Neuronal stem cell (in vitro differentiated cells): ENCODE results near the gene NUDT22.
"Not testable (repeated sequence)": the region's sequence is repeated elsewhere in the genome, so short reads cannot be mapped to it uniquely, and the experiment has no call there.

ENCODE experiments used
- DNase-seq: peaks from one replicate; pipeline ENCODE4 v3.0.0-alpha.2; 2013; ENCODE audit warnings: low spot score
- H2AFZ ChIP-seq: one replicate; pipeline ENCODE4 v1.6.1; 2013; ENCODE audit warnings: mild to moderate bottlenecking, low read length, inconsistent platforms
- H2AK5ac ChIP-seq: 2 replicates; pipeline ENCODE4 v1.6.1; 2013; ENCODE audit warnings: low read depth, mild to moderate bottlenecking, inconsistent platforms, low read length, moderate library complexity, mixed read lengths
- H2BK120ac ChIP-seq: 2 replicates; pipeline ENCODE4 v1.6.1; 2013; ENCODE audit warnings: low read depth, mild to moderate bottlenecking, inconsistent platforms, low read length, moderate library complexity, mixed read lengths
- H2BK12ac ChIP-seq: one replicate; pipeline ENCODE4 v1.6.1; 2013; ENCODE audit warnings: low read length, inconsistent platforms
- H2BK15ac ChIP-seq: 2 replicates; pipeline ENCODE4 v1.6.1; 2013; ENCODE audit warnings: mild to moderate bottlenecking, low read length, inconsistent platforms, mixed read lengths
- H2BK5ac ChIP-seq: one replicate; pipeline ENCODE4 v1.6.1; 2013; ENCODE audit warnings: inconsistent platforms, mild to moderate bottlenecking, low read length, moderate library complexity
- H3K14ac ChIP-seq: one replicate; pipeline ENCODE4 v1.6.1; 2013; ENCODE audit warnings: low read length, inconsistent platforms
- H3K18ac ChIP-seq: 2 replicates; pipeline ENCODE4 v1.6.1; 2013; ENCODE audit warnings: low read length, inconsistent platforms
- H3K23ac ChIP-seq: 2 replicates; pipeline ENCODE4 v1.6.1; 2013; ENCODE audit warnings: low read depth, mild to moderate bottlenecking, mixed read lengths, low read length, inconsistent platforms; ENCODE audit not compliant: poor library complexity
- H3K27ac ChIP-seq: replicated peaks from 3 replicates; pipeline ENCODE4 v1.5.1; 2013; ENCODE audit warnings: low read length, inconsistent platforms
- H3K27me3 ChIP-seq, 3 experiments: 2 replicates each; pipeline ENCODE4 v1.6.1; 2013; ENCODE audit warnings: low read length in 3 of 3, mild to moderate bottlenecking in 2 of 3, inconsistent platforms in 1 of 3, low read depth in 1 of 3, mixed read lengths in 1 of 3, moderate library complexity in 1 of 3; ENCODE audit not compliant: control insufficient read depth in 3 of 3, insufficient read depth in 3 of 3
- H3K36me3 ChIP-seq, 2 donors: replicated peaks in 1 of 2; 2 replicates each; pipeline ENCODE4 v1.6.1; 2013; ENCODE audit warnings: low read length in 2 of 2; ENCODE audit not compliant: control insufficient read depth in 2 of 2, insufficient read depth in 2 of 2
- H3K4ac ChIP-seq: 2 replicates; pipeline ENCODE4 v1.6.1; 2013; ENCODE audit warnings: inconsistent platforms, mild to moderate bottlenecking, low read length, moderate library complexity
- H3K4me1 ChIP-seq, 2 donors: 1 replicate in 1 of 2; 2 replicates in 1 of 2; pipeline ENCODE4 v1.6.1; 2013; ENCODE audit warnings: low read length in 2 of 2, low read depth in 1 of 2; ENCODE audit not compliant: control insufficient read depth in 2 of 2, insufficient read depth in 1 of 2
- H3K4me2 ChIP-seq: one replicate; pipeline ENCODE4 v1.6.1; 2013; ENCODE audit warnings: mild to moderate bottlenecking, low read length, inconsistent platforms; ENCODE audit not compliant: insufficient read depth, poor library complexity, severe bottlenecking
- H3K4me3 ChIP-seq, 2 donors: 2 replicates each; pipeline ENCODE4 v1.5.1; 2013; ENCODE audit warnings: low read length in 2 of 2, mild to moderate bottlenecking in 2 of 2, inconsistent platforms in 1 of 2, moderate library complexity in 1 of 2
- H3K79me1 ChIP-seq: one replicate; pipeline ENCODE4 v1.6.1; 2013; ENCODE audit warnings: low read depth, mild to moderate bottlenecking, inconsistent platforms, low read length, moderate library complexity
- H3K9ac ChIP-seq: one replicate; pipeline ENCODE4 v1.6.1; 2013; ENCODE audit warnings: mild to moderate bottlenecking, low read depth, low read length, inconsistent platforms; ENCODE audit not compliant: poor library complexity
- H3K9me3 ChIP-seq, 2 donors: replicated peaks in 1 of 2; 2 replicates each; pipeline versions ENCODE3 to v1.6.1; 2013; ENCODE audit warnings: low read length in 2 of 2, mild to moderate bottlenecking in 2 of 2, inconsistent platforms in 1 of 2, low read depth in 1 of 2, mixed read lengths in 1 of 2, moderate library complexity in 1 of 2; ENCODE audit not compliant: control insufficient read depth in 2 of 2, insufficient read depth in 1 of 2
- H4K8ac ChIP-seq: one replicate; pipeline ENCODE4 v1.6.1; 2013; ENCODE audit warnings: low read depth, mild to moderate bottlenecking, inconsistent platforms, low read length, moderate library complexity
- H4K91ac ChIP-seq: one replicate; pipeline ENCODE4 v1.6.1; 2013; ENCODE audit warnings: low read length, low read depth, mild to moderate bottlenecking, inconsistent platforms; ENCODE audit not compliant: poor library complexity
- WGBS, 2 donors: extraction: QIAGEN DNeasy Blood & Tissue Kit; methylation state at CpG; one replicate each; pipeline ENCODE4 v1.1.7; 2013; ENCODE audit warnings: missing lambda C conversion rate in 2 of 2, mixed read lengths in 1 of 2; ENCODE audit not compliant: insufficient read length in 2 of 2, insufficient replicate concordance in 1 of 2; ENCODE audit errors: extremely low coverage in 2 of 2; 5-methylcytosine and 5-hydroxymethylcytosine counted together

The NUDT22 gene

DNA sequence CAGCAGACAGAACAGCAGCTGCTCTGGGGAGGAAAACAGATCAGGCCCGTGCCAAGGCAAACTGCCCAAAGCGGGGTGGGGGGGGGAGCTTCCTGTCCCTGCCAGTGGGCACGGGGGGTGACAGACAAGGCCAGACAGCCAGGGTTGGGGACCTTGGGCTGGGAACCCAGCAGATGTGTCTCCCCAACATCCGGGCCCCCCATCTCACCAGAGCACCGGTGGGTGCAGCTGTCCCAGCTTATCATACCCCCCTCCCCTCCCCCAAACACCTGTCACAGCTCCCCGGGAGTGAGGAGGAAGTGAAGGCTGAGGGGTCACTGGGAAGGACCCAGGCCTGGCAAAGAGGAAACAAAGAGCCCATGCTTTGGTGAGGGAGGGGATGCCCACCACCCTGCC, 19.3 kb downstream of the NUDT22 start:
- peak overlapping the region; percentile 76 for H2BK5ac ChIP-seq
- peak overlapping the region; percentile 79 for H3K14ac ChIP-seq
- DNase-seq: no peak
- peak overlapping the region; percentile 70 to 94 for H3K4me3 ChIP-seq
- peaks cover 21 to 37% of the 10 kb centered on the region in 2 donors for H3K4me1 ChIP-seq
- H2BK120ac ChIP-seq: peak overlapping the region; percentile 52
- peak overlapping the region; percentile 98 for H2AK5ac ChIP-seq
- H3K4ac ChIP-seq: no peak overlapping the region
- H4K91ac ChIP-seq: no peak overlapping the region
- H2BK15ac ChIP-seq: no peak overlapping the region
- peak overlapping the region; percentile 84 for H3K4me2 ChIP-seq
- H4K8ac ChIP-seq: peak overlapping the region; percentile 86
- H3K27me3 ChIP-seq: no peaks in the 10 kb centered on the region
- peak overlapping the region; percentile 96 for H3K23ac ChIP-seq
- H2AFZ ChIP-seq: no peak overlapping the region
- WGBS, 2 donors: no CpG with 5 or more reads among the region's 6 CpGs
- peaks cover 21% of the 10 kb centered on the region for H3K79me1 ChIP-seq
- H3K18ac ChIP-seq: peak overlapping the region; percentile 92
- peaks cover 11 to 19% of the 10 kb centered on the region in 2 donors for H3K36me3 ChIP-seq
- H2BK12ac ChIP-seq: peak overlapping the region; percentile 97
- no peak overlapping the region for H3K27ac ChIP-seq
- H3K9me3 ChIP-seq: no peaks in the 10 kb centered on the region
- peak overlapping the region; percentile 95 for H3K9ac ChIP-seq

DNA sequence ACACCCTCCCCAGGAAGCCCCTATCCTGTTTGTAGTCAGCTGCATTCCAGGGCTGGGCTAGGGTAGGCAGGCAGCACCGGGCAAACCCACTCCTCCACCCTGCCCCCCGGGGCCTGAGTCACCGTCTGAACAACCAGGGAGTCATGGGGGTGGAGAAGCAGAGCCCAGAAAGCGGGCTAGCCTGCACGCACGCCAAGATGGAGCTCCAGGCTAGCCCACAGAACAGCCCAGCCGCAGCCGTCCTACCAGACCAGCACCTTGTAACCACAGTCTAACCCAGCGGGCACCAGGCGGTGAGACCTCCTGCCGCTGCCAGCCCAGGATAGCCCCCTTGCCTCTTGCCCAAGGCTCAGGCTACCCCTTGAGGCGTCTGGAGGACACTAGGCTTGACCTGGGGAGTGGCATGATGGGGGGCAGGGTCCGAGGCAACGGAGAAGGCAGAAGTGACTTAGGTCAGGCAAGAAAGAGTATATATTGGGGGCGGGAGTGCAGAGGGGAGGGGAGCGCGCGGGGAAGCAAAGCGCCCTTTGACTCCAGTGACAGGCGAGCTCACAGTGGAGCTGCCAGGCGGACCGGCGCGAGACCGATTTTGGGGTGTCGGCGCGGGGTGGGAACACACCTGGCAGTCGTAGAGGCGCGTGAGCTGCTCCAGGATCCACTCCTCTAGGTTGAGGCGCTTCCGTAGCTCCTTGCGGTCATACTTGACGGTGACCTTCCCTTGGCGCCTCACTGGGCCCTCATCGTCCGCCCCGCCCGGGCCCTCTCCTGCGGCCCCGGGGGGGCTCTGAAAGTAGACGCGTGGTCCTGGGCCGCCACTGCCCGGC, 19.9 kb downstream of the NUDT22 start:
- WGBS, 2 donors: no CpG with 5 or more reads among the region's 46 CpGs
- DNase-seq: no peak

DNA sequence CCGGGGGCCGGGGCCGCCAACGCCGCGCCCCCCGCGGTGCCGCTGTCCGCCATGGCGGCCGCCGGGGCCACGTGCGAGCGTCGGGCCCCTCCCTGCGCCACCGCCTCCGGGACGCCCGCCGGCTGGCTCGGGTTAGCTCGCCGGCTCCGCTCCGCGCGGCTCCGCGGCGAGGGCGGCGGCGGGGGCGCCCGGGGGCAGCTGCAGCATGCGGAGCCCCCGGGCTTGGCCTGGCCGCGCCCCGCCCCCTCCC, 20.5 kb downstream of the NUDT22 start:
- not testable (repeated sequence) for H3K14ac ChIP-seq, H3K4ac ChIP-seq, H2BK12ac ChIP-seq, H4K8ac ChIP-seq, H3K27ac ChIP-seq, H2BK5ac ChIP-seq, DNase-seq, H3K27me3 ChIP-seq, H3K18ac ChIP-seq, H4K91ac ChIP-seq, H3K9me3 ChIP-seq, H2AK5ac ChIP-seq, H2BK120ac ChIP-seq, H3K9ac ChIP-seq, H2BK15ac ChIP-seq, H3K23ac ChIP-seq
- Histone ChIP-seq H3K36me3 (peaks cover 11 to 19% of the 10 kb centered on the region in 2 donors), H3K4me1 (peaks cover 23 to 43% of the 10 kb centered on the region in 2 donors), H2AFZ (peak overlapping the region; percentile 63), H3K4me3 (peak overlapping the region; percentile 70 to 94), H3K79me1 (peaks cover 21% of the 10 kb centered on the region), H3K4me2 (peak overlapping the region; percentile 84)
- WGBS, 2 donors: no CpG with 5 or more reads among the region's 43 CpGs

More for the DNA sequence above, 19.9 kb downstream of the NUDT22 start:
- Histone ChIP-seq H2AK5ac (peak overlapping the region; percentile 98), H3K27me3 (no peaks in the 10 kb centered on the region), H4K8ac (peak overlapping the region; percentile 86), H3K4ac (peak overlapping the region; percentile 97), H2BK5ac (peak overlapping the region; percentile 76), H3K9me3 (no peaks in the 10 kb centered on the region), H3K4me3 (peak overlapping the region; percentile 70 to 94), H4K91ac (no peak overlapping the region), H3K4me2 (peak overlapping the region; percentile 84), H3K79me1 (peaks cover 21% of the 10 kb centered on the region), H3K9ac (peak overlapping the region; percentile 95), H3K36me3 (peaks cover 11 to 19% of the 10 kb centered on the region in 2 donors), H3K4me1 (peaks cover 23 to 41% of the 10 kb centered on the region in 2 donors), H2BK15ac (peak overlapping the region; percentile 47), H2AFZ (peak overlapping the region; percentile 63), H2BK12ac (peak overlapping the region; percentile 97), H2BK120ac (peak overlapping the region; percentile 52), H3K18ac (peak overlapping the region; percentile 92), H3K27ac (no peak overlapping the region), H3K23ac (peak overlapping the region; percentile 96), H3K14ac (peak overlapping the region; percentile 79)

DNA sequence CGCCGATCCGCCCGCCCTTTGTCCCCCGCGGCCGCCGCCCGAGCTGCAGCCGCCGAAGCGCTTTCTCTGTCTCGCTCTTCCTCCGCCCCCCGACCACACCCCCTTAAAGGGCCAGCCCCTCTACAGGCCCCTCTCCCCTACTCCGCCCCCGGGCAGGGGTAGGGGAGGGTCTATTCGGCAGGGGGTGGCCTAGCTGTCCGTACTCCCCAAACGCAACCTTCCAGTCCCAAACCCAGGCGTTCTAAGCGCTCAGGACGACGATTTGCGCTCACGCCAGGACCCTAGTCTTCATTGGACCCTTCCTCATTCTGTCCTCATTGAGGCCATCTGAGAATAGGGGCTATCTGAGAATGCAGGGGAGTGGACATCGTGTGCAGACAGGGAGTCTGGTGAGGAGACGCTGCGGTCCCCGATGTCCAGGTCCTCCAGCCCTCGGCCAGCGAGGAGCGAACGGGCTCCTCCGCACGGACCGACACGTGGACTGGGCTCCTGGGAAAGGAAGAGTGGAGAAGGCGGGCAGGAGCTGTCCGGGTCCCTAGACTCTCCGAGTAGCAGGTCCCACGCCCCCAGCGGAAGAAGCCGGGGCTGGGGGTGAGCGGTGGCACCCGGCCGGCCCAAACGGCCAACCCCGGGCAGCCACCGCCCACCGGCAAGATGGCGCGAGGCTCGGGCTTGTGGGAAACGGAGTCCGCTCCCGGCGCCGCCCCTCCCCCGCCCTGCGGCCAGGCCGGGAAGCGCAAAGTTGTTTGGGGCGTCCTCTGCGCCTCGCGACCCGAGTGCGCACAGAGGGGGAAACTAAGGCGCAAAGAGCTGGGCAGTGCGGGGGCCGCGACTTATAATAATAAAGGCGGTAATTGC, 21.0 kb downstream of the NUDT22 start, which contains the start of gene PPP1R14B:
PPP1R14B (minus strand) TSS at position 73 of the 858 bp plus-strand sequence. CDS start 270 bp downstream, outside the sequence.
- Histone ChIP-seq H3K27me3 (no peaks in the 10 kb centered on the region), H2BK5ac (peak within 1 kb of the TSS; percentile 76), H3K23ac (peak within 1 kb of the TSS; percentile 96), H3K27ac (peak within 1 kb of the TSS; percentile 61), H3K4ac (peak within 1 kb of the TSS; percentile 97), H2BK12ac (peak within 1 kb of the TSS; percentile 97), H2AK5ac (peak within 1 kb of the TSS; percentile 98), H3K9ac (peak within 1 kb of the TSS; percentile 95), H2AFZ (peak within 1 kb of the TSS; percentile 83), H3K4me2 (peak within 1 kb of the TSS; percentile 98), H2BK15ac (peak within 1 kb of the TSS; percentile 47), H4K8ac (peak within 1 kb of the TSS; percentile 86), H3K14ac (peak within 1 kb of the TSS; percentile 96), H3K36me3 (peaks cover 11 to 19% of the 10 kb centered on the region in 2 donors), H3K18ac (peak within 1 kb of the TSS; percentile 92), H4K91ac (no peak within 1 kb of the TSS), H3K4me1 (peaks cover 25 to 43% of the 10 kb centered on the region in 2 donors), H3K4me3 (peak within 1 kb of the TSS; percentile 70 to 94), H3K79me1 (peaks cover 16% of the 10 kb centered on the region), H3K9me3 (no peaks in the 10 kb centered on the region), H2BK120ac (peak within 1 kb of the TSS; percentile 52)
- no CpG with 5 or more reads among the region's 74 CpGs for WGBS, 2 donors
- peak; percentile 87 for DNase-seq
